BLaER1 (cell line): ENCODE results near the gene MRPL14.
"Not testable (repeated sequence)": the region's sequence is repeated elsewhere in the genome, so short reads cannot be mapped to it uniquely, and the experiment has no call there.

Experiments used
- H3K27ac ChIP-seq: shearing (Covaris generic); formaldehyde crosslinking; 2 replicates; pipeline ENCODE4 v1.8.1; 2022
- H3K27me3 ChIP-seq: shearing (Covaris generic); formaldehyde crosslinking; 2 replicates; pipeline ENCODE4 v1.8.1; 2022
- H3K36me3 ChIP-seq: shearing (Covaris generic); formaldehyde crosslinking; 2 replicates; pipeline ENCODE4 v1.8.1; 2022
- H3K4me1 ChIP-seq: shearing (Covaris generic); formaldehyde crosslinking; 2 replicates; pipeline ENCODE4 v1.8.1; 2022
- H3K4me2 ChIP-seq: shearing (Covaris generic); formaldehyde crosslinking; 2 replicates; pipeline ENCODE4 v1.8.1; 2022
- H3K4me3 ChIP-seq: shearing (Covaris generic); formaldehyde crosslinking; 2 replicates; pipeline ENCODE4 v1.8.1; 2022
- H3K9ac ChIP-seq: shearing (Covaris generic); formaldehyde crosslinking; 2 replicates; pipeline ENCODE4 v1.8.1; 2022
- H3K9me3 ChIP-seq: shearing (Covaris generic); formaldehyde crosslinking; 2 replicates; pipeline ENCODE4 v1.8.1; 2022
- H4K20me1 ChIP-seq: shearing (Covaris generic); formaldehyde crosslinking; 2 replicates; pipeline ENCODE4 v1.8.1; 2022
- Cebpa-rat ChIP-seq: shearing (Covaris generic); IDR thresholded peaks from 2 replicates; pipeline ENCODE4 v1.8.1; 2022

The MRPL14 gene

DNA sequence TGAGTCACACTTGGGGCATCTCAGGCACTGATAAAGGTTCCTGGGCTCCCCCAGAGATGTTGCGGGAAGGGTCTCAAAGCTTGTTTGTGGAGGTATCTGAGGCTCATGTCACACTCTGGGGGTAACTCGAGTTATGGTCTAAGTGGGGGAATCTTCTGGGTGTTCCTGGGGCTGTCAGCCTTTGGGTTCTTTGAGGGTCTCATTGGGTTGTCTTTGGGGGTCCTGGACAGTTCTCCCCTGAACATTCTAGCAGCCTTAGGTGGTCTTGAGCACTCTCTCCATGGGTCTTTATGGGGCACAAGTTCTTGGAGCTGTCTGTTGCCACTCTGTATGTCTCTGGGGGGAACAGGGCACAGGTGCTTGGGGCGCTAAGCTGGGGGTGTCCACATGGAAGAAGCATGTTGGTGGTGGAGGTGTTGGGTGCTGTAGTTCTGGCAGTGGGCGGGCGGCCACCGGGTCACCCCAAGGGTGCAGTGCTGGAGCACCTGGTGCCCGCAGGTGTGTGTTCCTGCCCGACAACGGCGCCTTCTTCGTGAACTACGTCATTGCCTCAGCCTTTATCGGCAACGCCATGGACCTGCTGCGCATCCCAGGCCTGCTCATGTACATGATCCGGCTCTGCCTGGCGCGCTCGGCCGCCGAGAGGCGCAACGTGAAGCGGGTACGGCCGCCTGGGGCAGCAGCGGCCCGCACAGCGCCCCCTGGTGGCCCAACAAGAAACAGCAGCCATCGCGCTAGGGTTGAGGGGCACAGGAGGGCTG is 24.3 kb upstream of the MRPL14 start:
- Histone ChIP-seq H3K9me3 (no peaks in the 10 kb centered on the region), H3K4me1 (peaks cover 60% of the 10 kb centered on the region), H3K4me3 (no peak overlapping the region), H3K27me3 (no peaks in the 10 kb centered on the region), H4K20me1 (peaks cover 20% of the 10 kb centered on the region), H3K36me3 (peaks cover 38% of the 10 kb centered on the region), H3K4me2 (peak overlapping the region; percentile 80), H3K9ac (no peak overlapping the region), H3K27ac (no peak overlapping the region)
- TF ChIP-seq Cebpa-rat = no peak

- no peak for TF ChIP-seq Cebpa-rat
- Histone ChIP-seq H4K20me1 (peaks cover 20% of the 10 kb centered on the region), H3K9me3 (no peaks in the 10 kb centered on the region), H3K4me2 (peak overlapping the region; percentile 80), H3K4me3 (no peak overlapping the region), H3K36me3 (peaks cover 48% of the 10 kb centered on the region), H3K4me1 (peaks cover 54% of the 10 kb centered on the region), H3K27me3 (no peaks in the 10 kb centered on the region), H3K9ac (0 out of 2 replicates have a peak overlapping the region, but pooled peaks have one; percentile 5), H3K27ac (peak overlapping the region; percentile 51)
Measured at GRCh38 chr6:44150317-44150917, 23.2 kb upstream of the MRPL14 start.

GRCh38 chr6:44149369-44150012 is 22.2 kb upstream of the MRPL14 start:
- Histone ChIP-seq H3K36me3 (peaks cover 54% of the 10 kb centered on the region), H4K20me1 (peaks cover 20% of the 10 kb centered on the region), H3K27me3 (no peaks in the 10 kb centered on the region), H3K9ac (peak overlapping the region; percentile 5; the same call in 1 of the 2 replicates), H3K9me3 (no peaks in the 10 kb centered on the region), H3K4me3 (no peak overlapping the region), H3K4me2 (peak overlapping the region; percentile 80), H3K27ac (peak overlapping the region; percentile 51), H3K4me1 (peaks cover 45% of the 10 kb centered on the region)
- no peak for TF ChIP-seq Cebpa-rat

GRCh38 chr6:44148306-44148705 is 21.1 kb upstream of the MRPL14 start:
- H3K4me1 ChIP-seq = peaks cover 39% of the 10 kb centered on the region
- no peak overlapping the region for H3K27ac ChIP-seq
- no peaks in the 10 kb centered on the region for H3K27me3 ChIP-seq
- no peaks in the 10 kb centered on the region for H3K9me3 ChIP-seq
- H3K36me3 ChIP-seq = peaks cover 66% of the 10 kb centered on the region
- no peak overlapping the region for H3K9ac ChIP-seq
- no peak for TF ChIP-seq Cebpa-rat
- peaks cover 20% of the 10 kb centered on the region for H4K20me1 ChIP-seq
- H3K4me3 ChIP-seq = no peak overlapping the region
- no peak overlapping the region for H3K4me2 ChIP-seq

DNA sequence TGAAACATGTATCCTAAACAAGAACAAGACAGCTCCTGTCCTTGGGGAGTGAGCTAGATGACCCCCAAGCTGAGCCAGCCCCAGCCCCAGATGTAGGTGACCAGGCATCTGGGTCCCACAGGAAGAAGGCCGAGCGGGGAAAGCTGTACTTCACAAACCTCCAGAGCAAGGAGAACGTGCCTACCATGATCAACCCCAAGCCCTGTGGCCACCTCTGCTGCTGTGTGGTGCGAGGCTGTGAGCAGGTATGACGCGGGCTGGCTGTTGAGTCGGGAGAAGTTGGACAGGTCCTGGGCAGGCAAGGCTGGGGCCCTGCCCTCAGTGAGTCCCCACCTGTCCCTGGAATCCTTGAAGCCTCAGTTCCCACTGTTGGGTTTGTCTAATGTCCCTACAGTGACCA is 20.0 kb upstream of the MRPL14 start:
- Histone ChIP-seq H3K9me3 (no peaks in the 10 kb centered on the region), H3K4me2 (peak overlapping the region; percentile 21; the same call in 1 of the 2 replicates), H4K20me1 (peaks cover 20% of the 10 kb centered on the region), H3K27ac (no peak overlapping the region), H3K4me1 (peaks cover 39% of the 10 kb centered on the region), H3K36me3 (peaks cover 63% of the 10 kb centered on the region), H3K27me3 (no peaks in the 10 kb centered on the region), H3K4me3 (no peak overlapping the region), H3K9ac (no peak overlapping the region)
- no peak for TF ChIP-seq Cebpa-rat

- Histone ChIP-seq H3K27ac (no peak overlapping the region), H3K9ac (no peak overlapping the region), H3K4me2 (peak overlapping the region; percentile 21; the same call in 1 of the 2 replicates), H3K27me3 (no peaks in the 10 kb centered on the region), H3K4me1 (peaks cover 35% of the 10 kb centered on the region), H4K20me1 (peaks cover 19% of the 10 kb centered on the region), H3K4me3 (no peak overlapping the region), H3K36me3 (peaks cover 68% of the 10 kb centered on the region), H3K9me3 (no peaks in the 10 kb centered on the region)
- TF ChIP-seq Cebpa-rat = no peak
Measured at GRCh38 chr6:44146685-44147084, 19.4 kb upstream of the MRPL14 start.

DNA sequence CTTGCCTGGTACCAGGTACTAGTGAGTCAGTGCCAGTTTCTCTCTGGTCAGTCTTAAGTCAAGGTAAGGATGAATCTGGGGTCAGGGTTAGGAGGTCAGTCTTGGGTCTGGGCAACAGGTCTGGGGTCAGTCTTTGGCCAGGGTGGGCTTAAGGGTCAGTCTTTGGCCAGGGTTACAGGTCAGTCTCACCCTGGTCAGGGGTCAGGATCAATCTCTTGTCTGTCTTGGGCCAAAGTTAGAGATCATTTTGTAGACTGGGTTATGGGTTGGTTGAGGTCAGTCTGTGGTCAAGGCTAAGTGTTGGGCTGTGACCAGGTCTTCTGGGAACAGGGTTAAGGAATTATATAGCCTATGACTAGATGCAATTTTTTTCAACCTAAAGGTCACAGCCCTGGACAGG is 18.6 kb upstream of the MRPL14 start:
- H3K9ac ChIP-seq = no peak overlapping the region
- no peak overlapping the region for H3K27ac ChIP-seq
- no peaks in the 10 kb centered on the region for H3K9me3 ChIP-seq
- no peak overlapping the region for H3K4me2 ChIP-seq
- H3K4me3 ChIP-seq = no peak overlapping the region
- no peaks in the 10 kb centered on the region for H3K27me3 ChIP-seq
- peaks cover 11% of the 10 kb centered on the region for H4K20me1 ChIP-seq
- peaks cover 27% of the 10 kb centered on the region for H3K4me1 ChIP-seq
- peaks cover 76% of the 10 kb centered on the region for H3K36me3 ChIP-seq
- no peak for TF ChIP-seq Cebpa-rat

DNA sequence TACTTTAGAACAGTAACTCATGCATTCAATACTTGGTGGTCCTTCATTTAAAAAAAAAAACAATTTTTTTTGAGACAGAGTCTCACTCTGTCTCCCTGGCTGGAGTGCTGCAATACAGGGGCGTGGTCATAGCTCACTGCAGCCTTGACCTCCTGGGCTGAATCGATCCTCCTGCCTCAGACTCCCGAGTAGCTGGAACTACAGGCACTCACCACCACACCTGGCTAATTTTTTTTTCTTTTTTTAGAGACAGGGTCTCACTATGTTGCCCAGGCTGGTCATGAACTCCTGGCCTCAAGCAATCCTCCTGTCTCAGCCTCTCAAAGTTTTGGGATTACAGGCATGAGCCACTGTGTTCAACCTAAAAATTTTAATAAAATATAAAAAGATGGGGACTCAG is 17.3 kb upstream of the MRPL14 start:
- H3K9ac ChIP-seq, H3K27me3 ChIP-seq: not testable (repeated sequence)
- H3K36me3 ChIP-seq = peaks cover 84% of the 10 kb centered on the region

DNA sequence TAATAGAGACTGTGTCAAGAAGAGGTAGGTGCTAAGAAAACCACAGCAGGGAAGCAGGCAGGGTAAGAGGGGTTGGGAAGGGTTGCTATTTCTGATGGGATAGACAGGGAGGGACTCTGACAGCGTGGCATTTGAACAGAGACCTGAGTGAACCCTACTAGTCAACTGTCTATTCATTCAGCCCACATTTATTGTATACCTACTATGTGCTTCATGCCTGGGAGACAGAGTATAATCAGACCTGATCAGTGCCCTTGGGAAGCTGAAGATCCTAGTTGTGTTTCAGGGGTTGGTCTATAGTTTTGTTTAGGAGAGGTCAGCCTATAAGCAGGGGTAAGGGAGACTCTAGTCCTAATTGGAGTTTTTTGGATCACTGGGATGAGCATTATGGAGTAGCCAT is 16.5 kb upstream of the MRPL14 start:
- Histone ChIP-seq H3K36me3 (peaks cover 79% of the 10 kb centered on the region), H3K27me3 (no peaks in the 10 kb centered on the region)

More for the DNA sequence above, 17.3 kb upstream of the MRPL14 start:
- H3K4me3 ChIP-seq, H4K20me1 ChIP-seq, H3K9me3 ChIP-seq, H3K27ac ChIP-seq, H3K4me2 ChIP-seq: not testable (repeated sequence)
- peaks cover 14% of the 10 kb centered on the region for H3K4me1 ChIP-seq

GRCh38 chr6:44142835-44143234 is 15.6 kb upstream of the MRPL14 start:
- Histone ChIP-seq H3K9me3 (no peaks in the 10 kb centered on the region), H3K4me3 (no peak overlapping the region), H3K4me1 (peaks cover 16% of the 10 kb centered on the region)

More for the DNA sequence above, 16.5 kb upstream of the MRPL14 start:
- H3K4me2 ChIP-seq = no peak overlapping the region
- H3K27ac ChIP-seq = no peak overlapping the region
- H3K9me3 ChIP-seq = no peaks in the 10 kb centered on the region
- no peak for TF ChIP-seq Cebpa-rat
- H4K20me1 ChIP-seq = no peaks in the 10 kb centered on the region
- no peak overlapping the region for H3K9ac ChIP-seq
- no peak overlapping the region for H3K4me3 ChIP-seq
- H3K4me1 ChIP-seq = peaks cover 10% of the 10 kb centered on the region

More at GRCh38 chr6:44142835-44143234, 15.6 kb upstream of the MRPL14 start:
- TF ChIP-seq Cebpa-rat = no peak
- Histone ChIP-seq H4K20me1 (no peaks in the 10 kb centered on the region), H3K27ac (no peak overlapping the region), H3K9ac (no peak overlapping the region), H3K36me3 (peaks cover 70% of the 10 kb centered on the region), H3K4me2 (no peak overlapping the region), H3K27me3 (no peaks in the 10 kb centered on the region)
